Stimulated activated CD8-positive, alpha-beta memory T cell treated with anti-CD3 and anti-CD28 coated beads, Interleukin-12 subunit alpha, Interleukin-12 subunit beta, amount 100 ng/mL, for 1 hour (primary cell): ENCODE data around the gene MTUS2.
"Not testable (repeated sequence)": the region's sequence is repeated elsewhere in the genome, so short reads cannot be mapped to it uniquely, and the experiment has no call there.

Experiments
- DNase-seq: peaks from one replicate; pipeline ENCODE4 v3.0.0-alpha.2; 2020; ENCODE audit warnings: low read depth

MTUS2 gene

DNA sequence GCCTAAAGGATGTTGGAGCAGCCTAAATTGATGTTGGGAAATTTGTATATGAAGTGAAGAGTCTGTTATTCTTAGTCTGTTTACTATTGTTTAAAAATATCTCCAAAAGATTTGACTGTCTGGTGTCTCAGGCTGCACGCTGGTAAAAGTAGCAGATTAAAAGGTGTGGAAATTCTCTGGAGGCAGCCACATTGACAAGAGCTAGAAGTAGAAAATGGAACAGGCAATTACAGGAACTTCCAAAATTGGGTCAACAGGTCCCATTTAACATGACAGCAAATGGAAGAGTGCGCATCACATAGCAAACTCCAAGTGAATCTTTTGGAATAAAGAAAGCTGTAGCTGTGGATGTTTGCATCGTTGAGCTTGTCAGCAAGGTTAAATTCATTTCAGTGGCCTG lies 138.3 kb downstream of the MTUS2 start:
- DNase-seq, result no peak

- no peak for DNase-seq
These were observed 143.9 kb downstream of the MTUS2 start for GRCh38 chr13:28964052-28964451.

GRCh38 chr13:28964803-28965202 lies 144.7 kb downstream of the MTUS2 start:
- no peak for DNase-seq

DNA sequence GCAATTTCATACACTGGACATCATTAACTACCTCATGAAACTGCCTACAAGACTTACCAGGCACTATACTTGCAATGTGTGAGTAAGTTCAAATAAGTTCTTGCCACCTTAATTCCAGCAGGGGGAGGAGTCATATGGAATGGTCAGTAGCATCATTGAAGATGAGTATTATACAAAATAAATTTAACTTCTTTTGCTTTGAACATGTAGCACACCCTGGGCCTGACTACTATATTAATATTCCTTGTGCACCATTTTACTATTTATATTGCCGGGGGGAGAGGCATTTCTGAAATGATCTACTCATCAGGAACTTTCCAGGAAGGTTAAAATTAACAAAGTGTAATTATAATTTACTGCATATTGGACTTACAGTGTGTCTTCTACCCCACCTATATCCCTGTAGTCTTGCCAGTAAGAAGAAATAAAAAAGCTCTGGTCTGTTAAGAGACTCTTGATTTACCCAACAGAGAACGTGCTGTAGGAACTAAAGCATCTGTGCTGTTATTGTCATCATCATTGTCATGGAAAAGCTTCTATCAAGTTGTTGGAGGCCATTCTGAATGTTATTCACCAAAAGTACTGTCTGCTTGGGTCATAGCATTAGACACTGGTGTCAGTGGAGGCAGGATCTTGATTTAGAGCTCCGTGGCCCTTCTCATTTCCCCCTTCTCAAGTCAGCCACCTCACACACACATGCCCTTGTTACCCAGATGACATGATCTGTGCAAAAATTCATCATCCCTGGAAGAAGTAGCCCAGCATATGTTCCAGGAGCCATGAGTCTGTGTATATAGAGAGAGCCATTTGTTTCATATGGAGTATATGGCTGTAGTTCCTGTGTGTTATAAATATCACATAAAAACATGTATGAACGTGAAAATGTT lies 147.1 kb downstream of the MTUS2 start:
- no peak for DNase-seq

DNA sequence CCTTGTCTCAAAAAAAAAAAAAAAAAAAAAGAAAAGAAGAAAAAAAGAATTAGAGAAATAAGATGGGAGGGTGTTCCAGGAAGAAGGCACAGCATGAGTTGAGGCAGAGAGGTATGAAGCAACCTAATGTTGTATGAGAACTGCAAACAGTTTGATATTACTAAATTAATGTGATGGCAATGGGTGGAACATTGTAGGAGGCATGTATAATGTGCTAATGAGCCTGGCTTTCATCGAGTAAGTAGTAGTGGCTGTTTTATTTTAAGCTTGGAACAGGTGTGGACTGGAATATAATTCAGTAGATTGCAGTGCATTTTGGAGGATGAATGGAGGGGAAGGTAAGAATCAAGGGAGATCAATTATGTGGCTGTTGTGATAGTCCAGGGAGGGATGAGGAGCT lies 156.1 kb downstream of the MTUS2 start:
- DNase-seq, result no peak

GRCh38 chr13:28976636-28977035 lies 156.5 kb downstream of the MTUS2 start:
- no peak for DNase-seq

- DNase-seq, result no peak
These were observed 158.4 kb downstream of the MTUS2 start for GRCh38 chr13:28978574-28978973.

GRCh38 chr13:28981530-28981929 lies 161.4 kb downstream of the MTUS2 start:
- no peak for DNase-seq

DNA sequence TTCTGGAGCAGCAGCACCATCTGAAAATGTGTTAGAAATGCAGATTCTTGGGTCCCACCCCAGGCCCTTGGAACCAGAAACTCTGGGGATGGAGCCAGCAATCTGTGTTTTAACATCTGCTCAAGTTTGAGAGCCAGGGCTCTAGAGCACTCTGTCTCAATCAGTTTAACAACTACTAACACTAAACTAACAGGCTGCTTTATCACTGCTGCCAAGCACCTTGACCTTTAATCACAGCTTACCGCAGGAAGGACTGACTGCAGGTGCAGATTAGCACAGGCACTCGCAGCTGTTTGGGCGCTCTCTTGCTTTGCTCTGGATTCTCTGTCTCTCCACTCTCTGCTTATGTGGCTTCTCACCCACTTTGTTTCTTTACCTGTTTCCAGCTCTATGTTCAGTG lies 163.5 kb downstream of the MTUS2 start:
- no peak for DNase-seq

DNA sequence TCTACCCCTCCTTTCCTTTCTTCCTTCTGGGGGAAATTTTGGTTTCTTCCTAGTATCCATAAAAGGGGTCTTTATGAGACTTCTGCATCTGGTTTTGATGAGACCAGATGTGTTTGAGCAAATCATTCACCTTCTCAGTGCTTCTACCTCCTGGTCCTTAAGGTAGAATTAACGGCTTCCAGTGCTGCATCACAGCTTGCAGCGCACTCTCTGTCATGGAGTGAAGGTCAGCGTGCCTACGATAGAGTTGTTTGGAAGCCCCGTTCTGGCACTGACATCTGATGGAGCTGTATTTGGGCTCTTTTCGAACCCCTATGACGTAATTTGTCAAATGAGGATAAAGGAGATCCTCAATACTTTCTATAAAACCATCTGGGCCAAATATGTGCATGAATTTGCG lies 164.2 kb downstream of the MTUS2 start:
- DNase-seq, result no peak

- no peak for DNase-seq
These were observed 164.7 kb downstream of the MTUS2 start for GRCh38 chr13:28984825-28985224.

- DNase-seq, result not testable (repeated sequence)
These were observed 170.2 kb downstream of the MTUS2 start for GRCh38 chr13:28990378-28990777.

- DNase-seq, result no peak
These were observed 171.6 kb downstream of the MTUS2 start for GRCh38 chr13:28991764-28992163.

DNA sequence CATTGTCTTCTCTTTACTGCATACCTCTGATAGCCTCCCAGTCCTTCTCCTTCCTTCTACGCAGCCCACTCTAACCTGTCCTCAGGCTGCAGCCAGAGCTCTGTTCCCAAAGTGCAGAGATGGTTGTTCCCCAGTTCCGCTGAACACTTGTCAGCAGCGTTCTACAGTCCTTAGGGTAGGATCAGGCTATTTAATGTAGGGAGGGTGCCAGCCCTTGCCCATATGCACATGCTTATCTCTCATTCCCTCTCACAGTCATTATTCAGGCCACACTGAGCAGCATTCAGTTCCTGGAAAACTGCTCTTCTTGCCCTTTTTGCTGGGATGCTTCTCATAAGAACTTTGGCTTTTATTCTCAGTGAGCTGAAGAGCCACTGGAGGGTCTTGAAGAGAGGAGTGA lies 180.7 kb downstream of the MTUS2 start:
- DNase-seq, result no peak

DNA sequence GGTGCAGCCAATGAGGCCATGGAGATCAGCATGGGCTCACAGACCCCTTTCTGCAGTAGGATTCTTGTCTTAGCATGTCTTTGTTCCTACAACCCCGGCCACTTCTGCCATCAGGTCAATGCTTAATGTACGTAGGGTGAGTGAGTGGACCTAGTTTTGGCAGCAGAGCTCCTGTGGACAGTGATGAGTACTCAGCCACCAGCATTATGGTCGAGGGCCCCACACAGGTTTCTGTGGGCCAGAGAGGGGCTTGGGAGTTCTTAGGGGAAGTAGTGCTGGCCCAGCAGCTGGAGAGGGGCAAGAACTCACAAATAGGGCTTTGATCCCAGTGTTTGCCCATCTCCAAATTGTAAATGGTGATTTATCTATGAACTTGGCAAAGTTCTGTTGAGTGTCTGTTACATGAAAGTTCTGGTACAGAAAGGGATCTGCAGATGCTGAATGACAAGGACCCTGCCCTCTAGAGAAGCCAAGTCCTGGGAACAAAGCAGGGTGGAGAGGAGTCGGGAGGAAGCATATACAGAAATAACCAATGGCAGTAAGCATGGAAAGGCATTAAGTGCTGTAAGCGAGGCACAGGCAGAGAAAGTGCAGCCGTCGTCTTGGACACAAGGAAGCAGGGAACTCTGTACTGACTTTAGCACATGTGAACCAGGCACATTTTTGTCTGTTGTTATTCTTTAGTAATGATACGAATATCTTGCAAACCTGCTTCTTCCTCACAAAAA lies 185.1 kb downstream of the MTUS2 start:
- no peak for DNase-seq

- DNase-seq, result no peak
These were observed 185.6 kb downstream of the MTUS2 start for GRCh38 chr13:29005763-29006120.

DNA sequence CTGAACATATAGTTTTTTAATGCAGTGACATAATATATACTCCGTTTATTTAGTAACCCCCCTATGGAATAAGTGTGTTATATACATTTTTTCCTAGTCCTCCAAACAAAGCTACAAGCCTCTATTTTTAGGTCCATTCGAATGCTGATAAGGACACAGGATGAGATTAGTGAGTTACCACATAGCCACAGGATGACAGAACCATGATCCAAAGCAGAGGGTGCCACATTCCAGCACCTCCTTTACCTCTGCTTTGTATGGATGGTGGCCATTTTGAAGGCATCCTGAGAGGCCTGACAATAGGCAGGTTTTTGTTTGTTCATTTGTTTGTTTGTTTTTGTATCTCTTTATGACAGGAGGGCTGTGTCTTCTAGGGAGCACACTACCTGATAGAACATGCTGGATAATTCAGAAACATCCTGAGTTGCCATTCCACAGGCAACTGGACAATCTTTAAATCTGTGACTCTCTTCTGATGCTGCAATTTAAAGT lies 186.3 kb downstream of the MTUS2 start:
- DNase-seq, result no peak

- DNase-seq, result no peak
These were observed 188.2 kb downstream of the MTUS2 start for GRCh38 chr13:29008296-29008695.

DNA sequence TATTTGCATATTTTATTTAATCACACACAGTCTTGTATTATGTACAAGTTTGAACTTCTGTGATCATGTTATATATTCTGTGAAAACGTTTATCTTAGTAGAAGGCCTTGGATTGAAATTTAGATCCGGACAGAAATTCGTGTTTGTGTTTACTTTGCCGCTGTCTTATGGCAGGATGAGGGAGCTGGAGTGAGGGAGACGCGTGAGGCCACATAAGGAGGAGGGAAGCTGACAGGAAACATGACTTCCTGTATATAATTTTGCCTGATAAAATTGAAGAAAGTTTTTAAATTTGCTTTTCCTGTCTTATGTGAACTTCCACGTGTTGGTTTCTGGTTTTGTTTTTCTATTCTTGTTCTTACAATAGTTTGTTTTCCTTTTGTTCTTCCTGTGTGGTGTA lies 200.2 kb downstream of the MTUS2 start:
- no peak for DNase-seq

DNA sequence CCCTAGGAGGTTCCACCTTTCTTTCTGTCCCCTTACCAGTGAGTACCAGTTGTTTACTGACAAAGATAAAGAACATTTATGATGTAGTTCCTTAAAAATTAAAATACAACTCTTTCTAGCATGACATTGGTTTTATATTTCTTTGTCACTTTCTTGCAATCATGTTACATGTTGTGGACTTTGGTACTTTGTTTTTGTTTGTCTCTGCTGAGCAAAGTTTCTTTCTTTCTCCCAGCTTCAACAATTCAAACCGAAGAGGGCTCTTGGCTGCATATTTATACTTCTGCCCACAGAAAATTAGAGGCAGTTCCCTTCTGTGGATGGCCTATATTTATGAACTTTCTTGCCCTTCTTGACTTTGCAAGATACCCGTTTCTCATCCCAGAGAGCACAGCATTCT lies 201.2 kb downstream of the MTUS2 start:
- DNase-seq, result no peak

DNA sequence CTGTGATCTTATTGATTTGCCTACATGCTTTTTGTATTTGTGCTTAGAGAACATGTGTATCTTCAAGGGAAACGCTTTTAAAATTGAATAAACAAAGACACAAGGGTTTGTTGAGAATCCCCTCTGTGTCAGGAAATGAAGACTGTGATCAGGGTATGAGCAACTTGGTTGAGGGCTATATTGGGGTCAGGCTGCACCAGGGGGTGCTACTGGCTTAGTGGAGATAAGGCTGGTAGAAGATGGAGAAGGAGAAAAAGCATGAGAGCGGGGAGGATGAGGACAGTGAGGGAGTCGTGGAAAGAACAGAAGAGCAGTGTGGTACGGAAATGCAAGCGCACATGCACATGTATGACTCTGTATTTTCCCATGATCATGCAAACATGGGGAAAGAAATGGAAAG lies 201.6 kb downstream of the MTUS2 start:
- no peak for DNase-seq

DNA sequence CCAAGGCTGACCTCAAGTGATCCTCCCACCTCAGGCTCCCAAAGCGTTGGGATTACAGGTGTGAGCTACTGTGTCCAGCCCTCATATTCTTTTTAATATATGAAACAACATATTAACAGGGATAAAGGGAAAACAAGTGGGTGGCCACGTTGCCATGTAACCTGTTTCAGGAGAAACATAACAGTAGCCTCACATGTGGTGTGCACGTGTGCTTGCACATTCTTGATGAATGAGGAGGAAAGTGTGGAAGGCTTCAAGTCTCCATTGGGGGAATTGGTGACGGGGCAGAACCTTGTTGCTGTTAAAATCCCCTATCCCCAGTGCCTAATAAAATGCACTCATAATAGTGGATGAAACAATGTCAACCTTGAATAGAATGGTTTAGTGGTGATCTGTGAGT lies 202.3 kb downstream of the MTUS2 start:
- DNase-seq, result no peak

DNA sequence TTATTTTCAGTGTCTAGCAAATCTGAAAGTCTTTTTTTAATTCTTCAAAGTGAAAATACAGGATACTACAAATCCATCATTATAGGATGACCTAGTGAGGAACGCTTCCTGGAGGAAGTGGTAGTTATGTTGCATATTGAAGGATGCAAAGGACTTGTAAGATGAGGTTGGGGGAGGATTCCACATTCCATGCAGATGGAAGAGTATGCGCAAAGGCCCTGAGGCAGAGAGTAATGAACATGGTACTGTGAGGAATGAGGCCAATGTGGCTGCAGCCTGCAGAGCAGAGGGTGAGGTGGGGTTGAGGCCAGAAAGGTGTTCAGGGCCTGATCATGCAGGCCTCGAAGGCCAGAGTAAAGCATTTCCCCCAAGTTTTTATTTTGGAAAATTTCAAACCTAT lies 202.8 kb downstream of the MTUS2 start:
- DNase-seq, result no peak
